22Rv1 (cell line): ENCODE results near the gene WWOX.

Source experiments
- H3K27ac ChIP-seq: fragments of 450-650 bp; 2 replicates; pipeline ENCODE4 v1.5.1; 2017
- ZFX ChIP-seq: fragments of 450-650 bp; IDR thresholded peaks from 2 replicates; pipeline ENCODE4 v1.6.1; 2017; ENCODE audit warnings: antibody characterized with exemption, borderline replicate concordance
- TF ChIP-seq, protein P1 (sequence below): fragments of 450-650 bp; IDR thresholded peaks from 2 replicates; pipeline ENCODE4 v1.5.1; 2017; ENCODE audit warnings: mild to moderate bottlenecking

WWOX gene

DNA sequence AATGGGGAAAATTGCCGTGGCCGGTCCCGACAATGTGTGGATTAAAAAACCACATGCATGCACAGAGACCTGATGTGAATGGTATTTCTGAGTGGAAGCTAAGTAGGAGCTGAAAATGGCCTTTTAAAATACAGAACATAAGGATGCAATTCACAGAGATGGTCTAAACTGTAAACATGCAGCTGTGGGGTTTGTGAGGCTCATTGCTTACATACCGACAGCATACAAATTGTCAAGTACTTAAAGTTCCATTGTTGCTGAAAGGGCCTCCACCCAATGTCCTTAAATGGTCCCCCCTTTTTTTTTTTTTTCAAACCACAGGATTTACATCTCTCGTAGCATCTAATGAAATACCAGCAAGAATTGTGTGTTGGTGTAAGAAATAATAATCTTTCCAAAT lies 977.9 kb downstream of the WWOX start:
- no peak overlapping the region for H3K27ac ChIP-seq
- TF ChIP-seq ZFX: no peak
- TF ChIP-seq, protein P1, sequence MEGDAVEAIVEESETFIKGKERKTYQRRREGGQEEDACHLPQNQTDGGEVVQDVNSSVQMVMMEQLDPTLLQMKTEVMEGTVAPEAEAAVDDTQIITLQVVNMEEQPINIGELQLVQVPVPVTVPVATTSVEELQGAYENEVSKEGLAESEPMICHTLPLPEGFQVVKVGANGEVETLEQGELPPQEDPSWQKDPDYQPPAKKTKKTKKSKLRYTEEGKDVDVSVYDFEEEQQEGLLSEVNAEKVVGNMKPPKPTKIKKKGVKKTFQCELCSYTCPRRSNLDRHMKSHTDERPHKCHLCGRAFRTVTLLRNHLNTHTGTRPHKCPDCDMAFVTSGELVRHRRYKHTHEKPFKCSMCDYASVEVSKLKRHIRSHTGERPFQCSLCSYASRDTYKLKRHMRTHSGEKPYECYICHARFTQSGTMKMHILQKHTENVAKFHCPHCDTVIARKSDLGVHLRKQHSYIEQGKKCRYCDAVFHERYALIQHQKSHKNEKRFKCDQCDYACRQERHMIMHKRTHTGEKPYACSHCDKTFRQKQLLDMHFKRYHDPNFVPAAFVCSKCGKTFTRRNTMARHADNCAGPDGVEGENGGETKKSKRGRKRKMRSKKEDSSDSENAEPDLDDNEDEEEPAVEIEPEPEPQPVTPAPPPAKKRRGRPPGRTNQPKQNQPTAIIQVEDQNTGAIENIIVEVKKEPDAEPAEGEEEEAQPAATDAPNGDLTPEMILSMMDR: no peak

DNA sequence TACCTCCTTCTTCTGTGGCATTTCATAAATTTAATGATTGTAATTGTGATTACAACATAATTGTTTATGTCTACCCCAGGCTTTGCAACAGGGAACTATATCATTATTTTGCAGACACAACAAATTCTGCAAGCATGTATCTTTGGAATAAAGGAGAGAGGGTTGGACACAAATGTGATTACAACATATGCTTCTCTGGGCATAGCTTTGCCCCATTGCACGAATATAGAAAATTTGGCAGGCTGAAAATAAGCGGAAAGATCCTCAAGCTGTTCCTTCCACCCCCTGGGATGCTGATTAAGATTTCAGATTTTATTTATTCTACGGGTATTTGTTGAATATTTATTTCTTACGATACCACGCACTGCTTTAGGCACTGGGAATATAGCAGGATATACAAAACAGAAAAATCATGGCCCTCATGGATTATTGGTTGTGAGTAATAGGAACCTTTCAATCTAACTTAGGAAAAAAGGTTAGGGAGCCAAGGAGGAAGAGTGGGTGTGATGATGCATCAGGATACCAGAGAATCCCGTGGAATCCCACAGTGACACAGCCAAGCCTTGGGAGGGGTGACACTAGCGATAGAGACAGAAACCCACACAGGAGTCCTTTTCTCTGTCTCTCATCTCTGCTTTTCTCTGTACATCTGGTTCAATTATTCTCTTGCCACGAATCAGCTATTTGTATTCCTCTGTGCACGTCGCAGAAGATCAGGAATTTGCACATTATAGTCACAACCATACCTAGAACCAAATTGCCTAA lies 980.4 kb downstream of the WWOX start:
- H3K27ac ChIP-seq: no peak overlapping the region
- TF ChIP-seq ZFX: no peak
- TF ChIP-seq, protein P1: no peak

DNA sequence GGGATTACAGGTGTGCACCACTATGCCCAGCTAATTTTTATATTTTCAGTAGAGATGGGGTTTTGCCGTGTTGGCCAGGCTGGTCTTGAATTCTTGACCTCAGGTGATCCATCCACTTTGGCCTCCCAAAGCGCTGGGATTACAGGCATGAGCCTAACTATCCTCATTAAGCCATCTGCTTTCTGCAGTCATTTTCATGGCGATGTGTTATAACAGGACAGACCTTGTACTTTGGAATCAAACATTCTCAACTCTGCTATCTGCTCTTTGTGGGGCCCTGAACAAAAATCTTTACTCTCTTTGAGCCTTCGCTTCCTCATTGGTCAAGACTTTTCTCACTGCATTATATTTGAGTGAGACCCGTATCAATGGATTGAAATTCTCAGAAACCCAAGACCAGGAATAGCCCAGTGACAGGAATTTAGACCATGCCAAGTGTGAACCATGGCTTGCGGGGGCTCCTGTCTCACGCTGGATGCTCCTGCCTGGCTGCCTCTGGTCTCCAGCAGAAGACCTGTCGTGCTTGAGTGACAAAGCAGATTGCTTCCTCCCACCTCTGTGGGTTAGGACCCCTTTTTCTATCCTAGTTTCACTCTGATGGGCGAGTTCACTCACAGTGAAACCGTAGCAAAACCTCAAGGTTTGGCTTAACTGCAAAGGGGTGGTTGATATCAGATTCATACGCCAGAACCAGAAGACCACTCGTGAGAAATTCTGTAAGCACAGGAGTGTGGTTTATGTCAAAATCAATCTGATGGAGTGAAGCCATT lies 982.0 kb downstream of the WWOX start:
- H3K27ac ChIP-seq: no peak overlapping the region
- no peak for TF ChIP-seq ZFX
- TF ChIP-seq, protein P1: no peak

DNA sequence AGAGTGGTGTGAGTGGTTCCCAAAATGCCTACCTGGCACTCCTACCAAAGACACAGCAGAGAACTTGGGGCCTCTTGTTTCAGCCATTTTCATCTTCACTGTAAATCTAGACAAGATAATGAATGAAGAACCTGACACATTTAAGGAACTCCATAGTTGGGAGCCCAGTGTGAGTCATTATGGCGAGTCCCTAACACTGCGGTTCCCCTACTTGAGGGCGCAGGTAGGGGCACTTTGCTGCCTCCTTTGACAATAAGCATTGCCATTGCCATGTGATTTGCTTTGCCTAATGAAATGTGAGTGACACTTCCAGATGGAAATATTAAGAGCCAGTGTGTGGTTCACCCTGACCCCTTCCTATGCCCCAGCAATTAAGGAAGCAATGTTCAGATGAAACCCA lies 983.5 kb downstream of the WWOX start:
- TF ChIP-seq, protein P1: no peak
- TF ChIP-seq ZFX: no peak
- H3K27ac ChIP-seq: no peak overlapping the region

DNA sequence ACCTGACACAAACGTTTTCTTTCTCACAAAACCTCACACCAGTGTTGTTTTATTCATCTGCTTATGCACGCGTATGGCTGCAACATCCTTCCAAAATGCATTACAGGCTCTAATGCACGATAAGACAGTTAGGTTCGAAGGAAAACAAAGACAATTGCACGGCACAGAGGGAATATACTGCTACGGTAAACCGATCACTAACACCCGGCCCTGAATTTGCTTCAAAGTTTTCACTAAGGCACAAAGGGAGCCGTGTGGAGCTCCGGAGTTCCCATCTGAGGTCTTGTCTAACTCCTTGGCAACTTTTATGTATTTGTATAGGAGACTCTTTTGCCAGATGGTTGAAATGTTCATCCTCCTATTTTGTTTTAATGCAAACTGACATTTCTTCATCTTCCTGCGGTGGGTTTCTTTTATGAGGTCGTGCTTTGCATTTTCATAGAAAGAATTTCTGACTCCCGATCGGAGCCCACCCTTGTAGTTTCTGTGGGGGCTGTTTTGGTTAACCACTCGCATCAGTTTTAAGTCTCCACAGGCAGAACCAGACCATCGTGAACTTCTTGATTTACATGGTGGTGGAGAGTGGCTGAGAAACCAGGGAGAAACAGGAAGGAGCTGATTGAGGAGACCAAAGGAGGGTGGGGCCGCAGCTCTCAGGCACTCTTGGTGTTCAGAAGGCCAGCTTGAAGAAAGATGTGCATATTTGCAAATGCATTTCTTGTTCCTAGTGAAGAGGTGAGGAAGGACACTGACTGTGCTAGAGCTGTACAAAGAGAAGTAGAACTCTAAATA lies 984.2 kb downstream of the WWOX start:
- no peak for TF ChIP-seq ZFX
- TF ChIP-seq, protein P1: no peak
- H3K27ac ChIP-seq: no peak overlapping the region

DNA sequence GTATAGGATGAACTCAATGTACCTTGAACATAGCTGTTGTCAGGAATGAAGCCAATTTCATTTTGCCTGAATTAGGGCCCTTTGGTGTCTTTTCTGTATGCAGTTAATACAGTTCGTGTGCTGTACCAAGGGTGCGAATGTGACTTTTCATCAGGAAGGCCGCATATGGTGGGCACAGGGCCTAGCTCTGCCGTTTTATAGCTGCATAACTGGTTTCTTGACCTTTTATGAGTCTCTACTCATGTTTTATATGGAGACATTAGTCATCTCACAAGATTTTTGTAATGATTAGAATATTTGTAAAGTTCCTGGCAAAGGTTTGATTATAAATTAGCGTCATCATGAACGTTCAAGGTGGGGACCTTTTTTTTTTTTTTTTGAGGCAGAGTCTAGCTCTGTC lies 989.5 kb downstream of the WWOX start:
- no peak for TF ChIP-seq ZFX
- TF ChIP-seq, protein P1: no peak
- no peak overlapping the region for H3K27ac ChIP-seq
